GM12873 (cell line): ENCODE measurements around the gene MGAT4A.

ENCODE experiments used
- TF ChIP-seq, protein P1 (sequence below): IDR thresholded peaks from 2 replicates; pipeline ENCODE4 v1.5.1; 2012; ENCODE audit warnings: low read depth, mild to moderate bottlenecking, moderate library complexity, low read length, control low read depth; ENCODE audit not compliant: insufficient read depth; ENCODE audit errors: missing control alignments

MGAT4A gene

DNA sequence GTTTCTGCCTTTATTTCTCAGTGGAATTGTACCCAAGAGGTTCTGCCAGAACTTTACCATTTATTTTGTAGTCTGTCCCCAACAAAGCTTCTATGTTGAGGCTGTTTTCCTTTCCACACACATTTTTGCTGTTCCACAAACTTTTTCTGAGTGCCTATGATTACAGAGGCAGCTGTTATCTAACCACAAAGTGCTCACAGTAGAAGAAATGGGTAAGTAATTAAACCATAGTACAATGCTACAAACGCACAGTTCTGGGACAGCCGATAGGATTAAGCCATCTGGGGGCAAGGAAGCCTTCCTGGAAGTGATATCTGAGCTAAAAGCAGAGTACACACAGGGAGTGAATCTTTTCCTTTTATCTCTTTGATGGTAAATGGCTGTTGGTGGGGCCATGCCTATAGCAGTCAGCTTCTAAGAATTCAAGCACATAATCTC is 3.9 kb upstream of the MGAT4A start:
- TF ChIP-seq, protein P1, sequence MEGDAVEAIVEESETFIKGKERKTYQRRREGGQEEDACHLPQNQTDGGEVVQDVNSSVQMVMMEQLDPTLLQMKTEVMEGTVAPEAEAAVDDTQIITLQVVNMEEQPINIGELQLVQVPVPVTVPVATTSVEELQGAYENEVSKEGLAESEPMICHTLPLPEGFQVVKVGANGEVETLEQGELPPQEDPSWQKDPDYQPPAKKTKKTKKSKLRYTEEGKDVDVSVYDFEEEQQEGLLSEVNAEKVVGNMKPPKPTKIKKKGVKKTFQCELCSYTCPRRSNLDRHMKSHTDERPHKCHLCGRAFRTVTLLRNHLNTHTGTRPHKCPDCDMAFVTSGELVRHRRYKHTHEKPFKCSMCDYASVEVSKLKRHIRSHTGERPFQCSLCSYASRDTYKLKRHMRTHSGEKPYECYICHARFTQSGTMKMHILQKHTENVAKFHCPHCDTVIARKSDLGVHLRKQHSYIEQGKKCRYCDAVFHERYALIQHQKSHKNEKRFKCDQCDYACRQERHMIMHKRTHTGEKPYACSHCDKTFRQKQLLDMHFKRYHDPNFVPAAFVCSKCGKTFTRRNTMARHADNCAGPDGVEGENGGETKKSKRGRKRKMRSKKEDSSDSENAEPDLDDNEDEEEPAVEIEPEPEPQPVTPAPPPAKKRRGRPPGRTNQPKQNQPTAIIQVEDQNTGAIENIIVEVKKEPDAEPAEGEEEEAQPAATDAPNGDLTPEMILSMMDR: no peak

- TF ChIP-seq, protein P1: no peak
Measured at GRCh38 chr2:98734162-98734561, 3.2 kb upstream of the MGAT4A start.

DNA sequence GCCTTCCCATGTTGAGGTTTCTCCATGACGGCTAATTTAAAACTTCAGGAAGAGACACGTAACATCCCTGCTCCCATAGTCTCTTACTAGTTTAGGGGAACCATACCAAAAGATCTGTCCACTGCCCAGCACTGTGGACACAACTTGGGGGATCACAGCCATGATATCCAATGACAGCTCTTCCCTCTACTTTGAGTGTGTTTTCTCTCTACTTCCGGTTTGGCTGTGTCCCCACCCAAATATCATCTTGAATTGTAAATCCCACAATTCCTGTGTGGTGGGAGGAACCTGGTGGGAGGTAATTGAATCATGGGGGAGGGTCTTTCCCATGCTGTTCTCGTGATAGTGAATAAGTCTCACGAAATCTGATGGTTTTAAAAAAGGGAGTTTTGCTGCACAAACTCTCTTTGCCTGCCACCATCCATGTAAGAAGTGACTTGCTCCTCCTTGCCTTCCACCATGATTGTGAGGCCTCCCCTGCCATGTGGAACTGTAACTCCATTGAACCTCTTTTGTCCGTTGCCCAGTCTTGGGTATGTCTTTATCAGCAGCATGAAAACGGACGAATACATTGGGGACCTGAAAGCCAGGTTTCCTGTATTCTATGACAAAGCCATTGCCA is 1.6 kb upstream of the MGAT4A start:
- TF ChIP-seq, protein P1: no peak

- TF ChIP-seq, protein P1: no peak
Measured at GRCh38 chr2:98731894-98732349, 990 bp upstream of the MGAT4A start.

DNA sequence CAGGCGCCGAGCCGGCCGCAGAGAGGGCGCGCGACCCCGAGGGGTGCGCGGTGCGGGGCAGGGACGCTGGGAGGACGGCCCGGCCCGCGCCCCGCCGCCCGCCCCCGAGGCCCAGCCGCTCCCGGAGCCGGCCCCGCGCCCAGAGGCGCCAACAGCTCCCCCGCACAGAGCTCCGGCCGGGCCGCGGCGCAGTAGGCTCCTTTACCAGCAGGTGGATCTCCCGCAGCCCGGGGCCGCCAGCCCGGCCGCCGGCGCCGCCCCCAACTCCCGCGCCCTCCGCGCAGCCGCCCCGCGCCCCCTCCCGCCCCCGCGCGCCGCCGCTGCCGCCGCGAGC is 258 bp downstream of the MGAT4A start:
- TF ChIP-seq, protein P1: peak; percentile 23

DNA sequence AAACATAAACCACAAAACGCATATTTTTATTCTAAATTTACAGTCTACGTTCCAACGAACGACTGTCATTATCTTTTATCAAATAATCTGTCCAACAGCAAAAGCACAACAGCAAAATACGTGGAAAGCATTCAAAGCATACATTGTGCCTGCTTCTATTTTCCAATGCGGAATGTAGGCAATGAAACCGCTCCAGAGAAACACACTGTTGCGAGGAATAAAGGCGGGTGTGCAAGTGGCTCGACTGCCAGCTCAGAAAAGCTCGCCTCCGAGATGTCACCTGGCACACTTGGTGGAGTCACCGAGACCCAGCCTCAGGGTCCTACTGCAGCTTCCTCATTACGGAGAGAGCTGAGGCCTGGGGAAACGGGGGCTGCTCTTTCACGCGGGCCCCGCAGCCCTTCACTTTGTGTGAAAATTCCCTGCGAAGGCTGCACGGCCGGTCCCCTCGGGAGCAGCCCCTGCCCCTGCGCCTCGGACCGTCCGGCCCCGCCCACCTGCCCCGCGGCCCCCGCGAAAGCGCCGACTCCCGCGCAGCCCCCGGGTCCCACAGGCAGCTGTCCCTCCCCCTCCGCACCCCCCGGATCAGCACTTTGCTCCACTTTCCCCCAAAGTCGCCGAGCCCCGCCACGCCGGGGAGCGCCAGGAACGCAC is 752 bp downstream of the MGAT4A start:
- TF ChIP-seq, protein P1: no peak

DNA sequence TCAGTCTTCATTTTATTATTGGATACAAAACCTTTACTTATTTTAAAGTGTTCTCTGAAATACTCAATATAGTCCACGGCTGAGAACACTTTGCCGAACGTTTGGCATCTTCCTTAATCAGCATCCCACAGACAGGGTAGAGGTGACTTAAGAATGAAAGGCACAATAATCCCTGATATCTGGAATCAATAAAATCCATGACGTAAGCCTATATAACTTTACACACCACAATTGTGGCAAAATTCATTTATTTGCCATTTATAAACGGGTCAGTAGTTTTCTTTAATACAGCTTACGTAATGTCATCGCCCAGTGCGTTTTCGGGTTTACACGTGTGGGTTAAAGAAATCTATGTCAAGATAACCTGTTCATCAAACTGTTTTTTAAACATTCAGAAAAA is 1.3 kb downstream of the MGAT4A start:
- TF ChIP-seq, protein P1: no peak
